ENCODE measurements around the gene BUB3. TPM values are rescaled to one million over a fixed set of nuclear protein-coding genes. Genes with fewer than 3 reads are reported as not detected.

BUB3 gene
- total and polyA plus RNA-seq, 2 experiments from 2014 or later: 243 to 272 TPM

DNA sequence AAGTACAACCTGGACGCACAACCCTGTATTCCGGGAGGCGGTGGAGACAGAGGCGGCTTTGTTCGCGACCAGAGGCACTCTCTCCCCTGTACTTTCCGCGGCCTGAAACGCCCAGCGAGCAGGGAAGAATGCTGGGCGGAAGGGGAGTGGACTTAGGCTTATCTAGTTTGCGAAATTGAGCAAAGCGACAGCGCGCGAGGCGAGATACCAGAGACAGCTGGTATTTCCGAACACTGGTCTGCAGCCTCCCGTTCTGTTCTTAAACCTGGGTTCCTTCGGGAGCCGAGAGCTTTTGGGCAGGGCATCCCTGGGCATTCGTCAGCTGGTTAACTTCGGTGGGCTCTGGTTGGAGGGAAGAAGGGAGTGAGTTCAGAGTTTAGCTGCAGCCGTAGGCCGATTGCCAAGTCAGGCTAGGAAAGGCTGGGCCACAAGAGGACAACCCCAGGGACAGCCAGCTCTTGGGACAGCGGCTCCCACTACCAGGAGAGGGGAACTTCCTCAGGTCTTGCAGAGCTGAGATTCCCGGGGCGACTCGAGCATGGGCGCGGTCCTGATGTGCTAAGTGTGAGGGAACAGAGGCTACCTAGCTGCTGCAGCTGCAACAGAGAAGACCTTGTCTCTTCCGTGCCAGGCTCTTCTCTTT, 14.6 kb upstream of the BUB3 start:
- Histone ChIP-seq H3K9me2 (ENCODE audit: insufficient read depth) (no peaks in the 10 kb centered on the region), H3K27ac (ENCODE audit: low read depth) (no peak overlapping the region), H3F3A (replicated peaks; ENCODE audit: low read depth) (peaks cover 22% of the 10 kb centered on the region), H3K27me3 (ENCODE audit: insufficient read depth) (peaks cover 100% of the 10 kb centered on the region), H3K4me3 (peak overlapping the region; percentile 50), H2AFZ (0 out of 2 replicates have a peak overlapping the region, but pooled peaks have one; percentile 38), H3K4me1 (ENCODE audit: insufficient read depth) (peaks cover 52% of the 10 kb centered on the region), H3K79me2 (replicated peaks; ENCODE audit: insufficient read depth) (no peaks in the 10 kb centered on the region), H3K4me2 (peak overlapping the region; percentile 80), H4K20me1 (replicated peaks; ENCODE audit: insufficient read depth) (peaks cover 15% of the 10 kb centered on the region; the same call in 1 of the 2 replicates), H3K36me3 (ENCODE audit: insufficient read depth) (no peaks in the 10 kb centered on the region)
- H3K36me3 Mint-ChIP-seq (ENCODE audit: low read depth): no peaks in the 10 kb centered on the region
- TF ChIP-seq STAT1 (IDR thresholded peaks at IDR 0.05; ENCODE audit: unreplicated experiment) (no peak), EZH2 (IDR thresholded peaks at IDR 0.05; ENCODE audit: low read depth, unreplicated experiment) (peak; percentile 98), EZH2phosphoT487 (IDR thresholded peaks at IDR 0.05; ENCODE audit: unreplicated experiment) (peak; percentile 73)
- H3K4me3 Mint-ChIP-seq: peak overlapping the region; percentile 62
- peak; percentile 2 for ATAC-seq
- no peak overlapping the region for H3K27ac Mint-ChIP-seq
- H3K9me3 Mint-ChIP-seq: peaks cover 8% of the 10 kb centered on the region
- peaks cover 53% of the 10 kb centered on the region for H3K4me1 Mint-ChIP-seq
- peaks cover 94% of the 10 kb centered on the region for H3K27me3 Mint-ChIP-seq (ENCODE audit: insufficient read depth, low read depth, poor library complexity)
- peak; percentile 79 for DNase-seq (ENCODE audit: low spot score)

DNA sequence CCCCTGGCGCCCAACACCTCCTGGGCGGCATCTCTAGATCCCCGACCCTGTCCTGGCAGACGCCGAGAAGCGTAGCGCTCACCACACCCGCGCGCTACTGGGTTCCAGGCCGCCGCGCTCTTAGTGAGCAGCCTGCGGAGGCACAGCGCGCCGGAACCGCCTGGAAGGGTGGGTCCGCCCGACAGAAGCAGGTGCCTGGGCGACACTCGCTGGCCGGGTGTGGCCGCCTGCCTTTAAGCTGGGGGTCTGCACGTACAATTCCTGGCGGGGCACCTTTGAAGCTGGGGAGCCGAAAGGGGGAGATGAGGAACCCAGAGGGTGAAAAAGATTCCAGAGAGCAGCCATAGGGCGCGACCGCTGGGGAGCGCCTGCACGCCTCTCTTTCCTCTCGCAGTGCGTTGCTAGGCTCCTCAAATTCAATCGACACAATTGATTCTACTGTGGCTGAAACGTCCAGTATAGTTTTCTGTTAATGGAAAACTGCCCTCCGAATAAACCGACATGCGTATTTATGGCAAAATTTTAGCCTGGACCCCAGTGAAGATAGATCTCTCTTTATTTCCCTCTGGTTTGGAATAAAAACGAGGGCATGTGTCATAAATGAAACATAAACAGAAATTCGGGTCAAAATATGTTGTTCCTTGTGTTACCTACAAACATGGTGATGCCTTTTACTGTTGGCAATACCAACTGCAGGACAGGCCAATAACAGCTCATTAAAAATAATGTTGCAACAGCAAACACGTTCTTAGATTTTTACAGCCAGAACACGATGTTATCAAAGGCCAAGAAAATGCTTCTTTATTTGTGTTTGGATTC, 13.8 kb upstream of the BUB3 start:
- Histone ChIP-seq H3K4me2 (peak overlapping the region; percentile 80), H3K4me3 (peak overlapping the region; percentile 50), H3F3A (replicated peaks; ENCODE audit: low read depth) (peaks cover 22% of the 10 kb centered on the region), H4K20me1 (replicated peaks; ENCODE audit: insufficient read depth) (peaks cover 15% of the 10 kb centered on the region; the same call in 1 of the 2 replicates), H3K36me3 (ENCODE audit: insufficient read depth) (no peaks in the 10 kb centered on the region), H3K79me2 (replicated peaks; ENCODE audit: insufficient read depth) (no peaks in the 10 kb centered on the region), H3K27me3 (ENCODE audit: insufficient read depth) (peaks cover 100% of the 10 kb centered on the region), H2AFZ (no peak overlapping the region; the same call in 1 of the 2 replicates), H3K9me2 (ENCODE audit: insufficient read depth) (no peaks in the 10 kb centered on the region), H3K27ac (ENCODE audit: low read depth) (no peak overlapping the region), H3K4me1 (ENCODE audit: insufficient read depth) (peaks cover 58% of the 10 kb centered on the region)
- no peak overlapping the region for H3K27ac Mint-ChIP-seq
- H3K27me3 Mint-ChIP-seq (ENCODE audit: insufficient read depth, low read depth, poor library complexity): peaks cover 97% of the 10 kb centered on the region
- H3K9me3 Mint-ChIP-seq: peaks cover 8% of the 10 kb centered on the region
- peak; percentile 5 for ATAC-seq
- peak overlapping the region; percentile 62 for H3K4me3 Mint-ChIP-seq
- DNase-seq (ENCODE audit: low spot score): peak; percentile 71
- H3K36me3 Mint-ChIP-seq (ENCODE audit: low read depth): no peaks in the 10 kb centered on the region
- H3K4me1 Mint-ChIP-seq: peaks cover 60% of the 10 kb centered on the region
- TF ChIP-seq CREB1 (CRISPR knock-in tag; IDR thresholded peaks at IDR 0.05; ENCODE audit: low read depth) (no peak), ZNF462 (CRISPR knock-in tag; IDR thresholded peaks at IDR 0.05) (no peak), CTCF (conservative IDR thresholded peaks at IDR 0.05; ENCODE audit: low read depth in 2 of 2) (peak; percentile 14 to 39; a peak in 1 of 4 replicates), ZNF114 (CRISPR knock-in tag; IDR thresholded peaks at IDR 0.05) (no peak)
